ENCODE measurements around the gene CNTNAP3B.
"Not testable (repeated sequence)": the region's sequence is repeated elsewhere in the genome, so short reads cannot be mapped to it uniquely, and the experiment has no call there.

Gene CNTNAP3B

DNA sequence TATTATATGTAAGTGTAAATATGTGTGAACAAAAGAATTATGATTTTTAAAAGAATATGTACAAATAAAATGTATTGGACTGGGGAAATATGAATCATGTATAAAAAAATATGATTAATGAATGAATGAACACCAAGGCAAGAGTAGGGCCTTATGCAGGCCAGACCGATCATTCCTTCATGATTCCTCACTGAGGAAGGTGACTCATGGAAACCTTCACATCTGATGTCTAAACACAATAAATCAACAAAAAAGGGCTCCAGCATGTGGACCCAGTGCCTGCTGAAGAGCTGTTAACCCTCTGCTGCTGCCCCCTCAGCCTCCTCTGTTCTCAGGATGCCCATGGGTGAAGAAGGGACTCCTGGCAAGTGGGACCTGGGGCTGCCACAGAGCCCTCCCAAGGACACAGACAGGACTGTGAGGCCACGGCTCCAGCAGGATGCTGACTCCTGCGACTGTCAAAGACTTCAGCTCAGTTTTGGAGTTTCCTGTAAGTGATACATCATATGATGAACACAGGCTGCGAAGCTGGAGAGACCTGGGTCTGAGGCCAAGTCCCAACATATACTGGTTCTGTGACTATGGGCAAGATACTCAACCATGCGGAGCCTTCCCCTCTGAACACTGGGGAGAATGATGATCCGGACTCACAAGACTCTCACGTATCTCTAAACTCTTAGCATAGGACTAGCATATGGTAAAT is 110.9 kb downstream of the CNTNAP3B start:
- not testable (repeated sequence) for ATAC-seq (ENCODE audit: insufficient read depth, low read depth); H3K4me1 ChIP-seq (ENCODE audit: insufficient read depth, low read length); DNase-seq

DNA sequence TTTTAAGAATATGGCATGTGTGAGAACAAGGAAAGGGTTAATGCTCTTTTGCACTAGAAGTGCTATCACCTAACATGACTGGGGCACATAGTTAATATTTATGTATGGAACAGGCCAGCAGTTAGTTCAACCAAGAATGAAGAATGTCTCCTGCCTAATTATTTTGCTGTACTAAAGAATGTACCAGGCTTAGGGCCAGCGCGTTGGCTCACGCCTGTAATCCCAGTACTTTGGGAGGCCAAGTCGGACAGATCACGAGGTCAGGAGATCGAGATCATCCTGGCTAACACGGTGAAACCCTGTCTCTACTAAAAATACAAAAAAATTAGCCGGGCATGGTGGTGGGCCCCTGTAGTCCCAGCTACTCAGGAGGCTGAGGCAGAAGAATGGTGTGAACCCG is 114.9 kb downstream of the CNTNAP3B start:
- not testable (repeated sequence) for H2AFZ ChIP-seq (ENCODE audit: low read depth, low read length); H3K79me2 ChIP-seq (ENCODE audit: insufficient read depth, low read length); H3K9ac ChIP-seq (ENCODE audit: low read depth, low read length); H3K4me3 ChIP-seq (ENCODE audit: low read depth in 1 of 2, low read length in 2 of 2); H3K27ac ChIP-seq (ENCODE audit: low read length); ATAC-seq (ENCODE audit: insufficient read depth, low read depth); H4K20me1 ChIP-seq (ENCODE audit: insufficient read depth, low read length); H3K4me1 ChIP-seq (ENCODE audit: insufficient read depth, low read length); H3K27me3 ChIP-seq (ENCODE audit: insufficient read depth, low read length, poor library complexity); H3K36me3 ChIP-seq (ENCODE audit: insufficient read depth, low read length); DNase-seq; H3K9me3 ChIP-seq (ENCODE audit: insufficient read depth, low read length, severe bottlenecking); H3K4me2 ChIP-seq (ENCODE audit: insufficient read depth, low read length)

More for the DNA sequence above, 110.9 kb downstream of the CNTNAP3B start:
- not testable (repeated sequence) for H3K4me3 ChIP-seq (ENCODE audit: low read depth in 1 of 2, low read length in 2 of 2); H3K79me2 ChIP-seq (ENCODE audit: insufficient read depth, low read length); H4K20me1 ChIP-seq (ENCODE audit: insufficient read depth, low read length); H3K9ac ChIP-seq (ENCODE audit: low read depth, low read length); H3K36me3 ChIP-seq (ENCODE audit: insufficient read depth, low read length); H3K27ac ChIP-seq (ENCODE audit: low read length); H3K4me2 ChIP-seq (ENCODE audit: insufficient read depth, low read length); H2AFZ ChIP-seq (ENCODE audit: low read depth, low read length); H3K9me3 ChIP-seq (ENCODE audit: insufficient read depth, low read length, severe bottlenecking); H3K27me3 ChIP-seq (ENCODE audit: insufficient read depth, low read length, poor library complexity)

- ATAC-seq (ENCODE audit: insufficient read depth, low read depth); H3K79me2 ChIP-seq (ENCODE audit: insufficient read depth, low read length); H3K36me3 ChIP-seq (ENCODE audit: insufficient read depth, low read length); H3K27me3 ChIP-seq (ENCODE audit: insufficient read depth, low read length, poor library complexity); DNase-seq; H3K27ac ChIP-seq (ENCODE audit: low read length); H4K20me1 ChIP-seq (ENCODE audit: insufficient read depth, low read length); H3K4me3 ChIP-seq (ENCODE audit: low read depth in 1 of 2, low read length in 2 of 2); H3K4me2 ChIP-seq (ENCODE audit: insufficient read depth, low read length); H3K9ac ChIP-seq (ENCODE audit: low read depth, low read length); H2AFZ ChIP-seq (ENCODE audit: low read depth, low read length); H3K4me1 ChIP-seq (ENCODE audit: insufficient read depth, low read length); H3K9me3 ChIP-seq (ENCODE audit: insufficient read depth, low read length, severe bottlenecking): not testable (repeated sequence)
Measured at GRCh38 chr9:41991607-41992006, 137.6 kb downstream of the CNTNAP3B start.

GRCh38 chr9:41980271-41980670 is 149.0 kb downstream of the CNTNAP3B start:
- H3K79me2 ChIP-seq (ENCODE audit: insufficient read depth, low read length); H2AFZ ChIP-seq (ENCODE audit: low read depth, low read length); H3K4me1 ChIP-seq (ENCODE audit: insufficient read depth, low read length); H3K9ac ChIP-seq (ENCODE audit: low read depth, low read length); H3K36me3 ChIP-seq (ENCODE audit: insufficient read depth, low read length); H3K4me3 ChIP-seq (ENCODE audit: low read depth in 1 of 2, low read length in 2 of 2); DNase-seq; H4K20me1 ChIP-seq (ENCODE audit: insufficient read depth, low read length); H3K27ac ChIP-seq (ENCODE audit: low read length); H3K4me2 ChIP-seq (ENCODE audit: insufficient read depth, low read length); ATAC-seq (ENCODE audit: insufficient read depth, low read depth); H3K9me3 ChIP-seq (ENCODE audit: insufficient read depth, low read length, severe bottlenecking); H3K27me3 ChIP-seq (ENCODE audit: insufficient read depth, low read length, poor library complexity): not testable (repeated sequence)

DNA sequence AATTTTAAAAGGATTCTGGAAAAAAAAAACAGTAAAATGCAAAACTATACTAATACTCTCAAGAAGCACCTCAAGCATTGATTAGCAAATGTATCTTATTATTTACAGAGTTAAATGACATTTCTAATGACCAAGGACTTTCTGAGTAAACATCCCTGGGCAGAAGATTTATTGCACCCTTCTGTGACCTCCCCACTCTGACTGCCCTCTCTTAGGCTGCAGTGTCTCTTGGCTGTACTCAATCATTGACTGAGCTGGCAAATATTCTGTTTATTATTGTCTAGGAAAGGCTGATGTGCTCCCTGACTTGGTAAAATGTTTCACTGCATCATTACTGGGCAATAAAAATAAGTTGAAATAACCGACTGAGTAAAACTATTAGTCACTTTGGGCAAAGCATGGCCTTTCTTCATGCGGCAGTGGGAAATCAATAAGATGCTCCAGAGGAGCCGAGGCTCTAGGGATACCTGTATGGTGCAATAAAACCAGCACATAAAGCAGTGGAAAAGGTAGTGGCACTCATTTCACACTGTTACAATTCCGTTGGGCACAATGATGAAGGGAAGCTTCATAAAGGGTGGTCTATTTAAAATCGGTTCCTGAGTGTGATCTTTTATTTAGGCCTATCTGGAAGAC is 151.1 kb downstream of the CNTNAP3B start:
- not testable (repeated sequence) for H3K4me1 ChIP-seq (ENCODE audit: insufficient read depth, low read length); H3K27ac ChIP-seq (ENCODE audit: low read length); H3K79me2 ChIP-seq (ENCODE audit: insufficient read depth, low read length); H3K4me3 ChIP-seq (ENCODE audit: low read depth in 1 of 2, low read length in 2 of 2); H3K36me3 ChIP-seq (ENCODE audit: insufficient read depth, low read length); ATAC-seq (ENCODE audit: insufficient read depth, low read depth); H3K27me3 ChIP-seq (ENCODE audit: insufficient read depth, low read length, poor library complexity); H2AFZ ChIP-seq (ENCODE audit: low read depth, low read length); H3K9ac ChIP-seq (ENCODE audit: low read depth, low read length); H3K4me2 ChIP-seq (ENCODE audit: insufficient read depth, low read length); H4K20me1 ChIP-seq (ENCODE audit: insufficient read depth, low read length); DNase-seq; H3K9me3 ChIP-seq (ENCODE audit: insufficient read depth, low read length, severe bottlenecking)

DNA sequence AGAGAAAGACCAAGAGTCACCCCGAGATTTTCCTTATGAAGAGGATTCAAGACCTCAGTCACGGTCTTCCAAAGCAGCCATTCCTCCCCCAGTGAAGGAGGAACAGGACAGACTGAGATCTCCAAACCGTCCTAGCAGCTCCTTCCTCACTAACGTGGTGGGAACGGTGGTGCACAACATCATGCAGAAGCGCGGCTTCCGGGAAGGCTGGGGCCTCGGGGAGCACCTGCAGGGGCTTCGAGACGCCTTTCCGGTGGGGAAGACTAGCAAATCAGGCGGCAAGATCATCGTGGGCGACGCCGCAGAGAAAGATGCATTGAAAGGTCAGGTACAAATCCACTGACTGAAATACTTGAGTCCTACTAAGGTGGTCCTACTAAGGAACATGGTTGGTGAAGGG is 154.3 kb downstream of the CNTNAP3B start:
- DNase-seq; ATAC-seq (ENCODE audit: insufficient read depth, low read depth); H3K4me1 ChIP-seq (ENCODE audit: insufficient read depth, low read length); H3K9ac ChIP-seq (ENCODE audit: low read depth, low read length); H2AFZ ChIP-seq (ENCODE audit: low read depth, low read length); H3K79me2 ChIP-seq (ENCODE audit: insufficient read depth, low read length); H3K4me2 ChIP-seq (ENCODE audit: insufficient read depth, low read length); H4K20me1 ChIP-seq (ENCODE audit: insufficient read depth, low read length); H3K27ac ChIP-seq (ENCODE audit: low read length); H3K4me3 ChIP-seq (ENCODE audit: low read depth in 1 of 2, low read length in 2 of 2); H3K27me3 ChIP-seq (ENCODE audit: insufficient read depth, low read length, poor library complexity); H3K9me3 ChIP-seq (ENCODE audit: insufficient read depth, low read length, severe bottlenecking); H3K36me3 ChIP-seq (ENCODE audit: insufficient read depth, low read length): not testable (repeated sequence)

DNA sequence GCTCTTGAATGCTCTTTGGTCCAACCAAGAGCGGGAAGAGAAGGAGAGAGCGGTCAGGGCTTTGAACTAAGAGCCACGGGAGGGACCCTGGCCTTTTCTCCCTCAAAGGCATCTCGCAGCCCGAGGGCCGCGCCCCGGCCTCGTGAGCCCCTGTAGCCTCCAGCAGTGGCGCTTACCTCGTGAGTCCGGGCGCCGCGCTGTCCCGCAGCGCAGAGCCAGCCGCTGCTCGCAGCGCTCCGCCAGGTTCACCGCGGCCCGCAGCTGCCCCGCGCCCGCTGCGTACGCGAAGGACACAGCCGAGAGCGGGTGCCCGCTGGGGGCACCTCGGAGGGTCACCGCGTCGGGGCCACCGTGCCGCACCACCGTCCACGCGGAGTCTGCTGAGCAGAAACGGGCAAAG is 176.2 kb downstream of the CNTNAP3B start:
- ATAC-seq (ENCODE audit: insufficient read depth, low read depth); H3K36me3 ChIP-seq (ENCODE audit: insufficient read depth, low read length); H2AFZ ChIP-seq (ENCODE audit: low read depth, low read length); H3K4me1 ChIP-seq (ENCODE audit: insufficient read depth, low read length); H3K4me2 ChIP-seq (ENCODE audit: insufficient read depth, low read length); H3K79me2 ChIP-seq (ENCODE audit: insufficient read depth, low read length); H3K27me3 ChIP-seq (ENCODE audit: insufficient read depth, low read length, poor library complexity); H3K27ac ChIP-seq (ENCODE audit: low read length); H3K4me3 ChIP-seq (ENCODE audit: low read depth in 1 of 2, low read length in 2 of 2); H3K9me3 ChIP-seq (ENCODE audit: insufficient read depth, low read length, severe bottlenecking); H4K20me1 ChIP-seq (ENCODE audit: insufficient read depth, low read length); H3K9ac ChIP-seq (ENCODE audit: low read depth, low read length); DNase-seq: not testable (repeated sequence)

GRCh38 chr9:41941738-41942137 is 187.5 kb downstream of the CNTNAP3B start:
- not testable (repeated sequence) for H3K4me3 ChIP-seq (ENCODE audit: low read depth in 1 of 2, low read length in 2 of 2); H4K20me1 ChIP-seq (ENCODE audit: insufficient read depth, low read length); ATAC-seq (ENCODE audit: insufficient read depth, low read depth); H3K27me3 ChIP-seq (ENCODE audit: insufficient read depth, low read length, poor library complexity); DNase-seq; H3K36me3 ChIP-seq (ENCODE audit: insufficient read depth, low read length); H3K79me2 ChIP-seq (ENCODE audit: insufficient read depth, low read length); H2AFZ ChIP-seq (ENCODE audit: low read depth, low read length); H3K9me3 ChIP-seq (ENCODE audit: insufficient read depth, low read length, severe bottlenecking); H3K27ac ChIP-seq (ENCODE audit: low read length); H3K4me1 ChIP-seq (ENCODE audit: insufficient read depth, low read length); H3K4me2 ChIP-seq (ENCODE audit: insufficient read depth, low read length); H3K9ac ChIP-seq (ENCODE audit: low read depth, low read length)
